Stimulated activated CD4-positive, alpha-beta T cell treated with anti-CD3 and anti-CD28 coated beads, Interleukin-1b, Interleukin-23, amount 100 ng/mL, for 4 hours (primary cell): ENCODE results near the gene DNAH7.

ENCODE experiments used
- DNase-seq, 2 donors: peaks; one replicate each; pipeline ENCODE4 v3.0.0-alpha.2; 2020; ENCODE audit warnings: low read depth in 2 of 2

Gene DNAH7

GRCh38 chr2:195810340-195811098 lies 258.1 kb downstream of the DNAH7 start:
- no peak for DNase-seq

- no peak for DNase-seq
These were observed 260.4 kb downstream of the DNAH7 start for GRCh38 chr2:195808189-195808588.

- no peak for DNase-seq
These were observed 263.2 kb downstream of the DNAH7 start for GRCh38 chr2:195805283-195805976.

GRCh38 chr2:195795879-195796278 lies 272.8 kb downstream of the DNAH7 start:
- no peak for DNase-seq

- DNase-seq = no peak
These were observed 274.8 kb downstream of the DNAH7 start for GRCh38 chr2:195793881-195794280.

- DNase-seq = no peak
These were observed 286.5 kb downstream of the DNAH7 start for GRCh38 chr2:195782156-195782555.

- DNase-seq = no peak
These were observed 289.1 kb downstream of the DNAH7 start for GRCh38 chr2:195779491-195779890.

GRCh38 chr2:195769975-195770374 lies 298.7 kb downstream of the DNAH7 start:
- DNase-seq = no peak

GRCh38 chr2:195768431-195768830 lies 300.2 kb downstream of the DNAH7 start:
- DNase-seq = no peak

- DNase-seq = no peak
These were observed 301.9 kb downstream of the DNAH7 start for GRCh38 chr2:195766691-195767090.

GRCh38 chr2:195763866-195764265 lies 304.8 kb downstream of the DNAH7 start:
- DNase-seq = no peak

- DNase-seq = no peak
These were observed 308.8 kb downstream of the DNAH7 start for GRCh38 chr2:195759877-195760276.

- no peak for DNase-seq
These were observed 309.8 kb downstream of the DNAH7 start for GRCh38 chr2:195758846-195759245.

- no peak for DNase-seq
These were observed 312.3 kb downstream of the DNAH7 start for GRCh38 chr2:195756218-195756942.

GRCh38 chr2:195741191-195741590 lies 327.4 kb downstream of the DNAH7 start:
- no peak for DNase-seq

GRCh38 chr2:195737511-195738325 lies 330.9 kb downstream of the DNAH7 start:
- DNase-seq = no peak

- DNase-seq = no peak
These were observed 333.3 kb downstream of the DNAH7 start for GRCh38 chr2:195735347-195735746.

- no peak for DNase-seq
These were observed 333.7 kb downstream of the DNAH7 start for GRCh38 chr2:195734931-195735330.

GRCh38 chr2:195734395-195734794 lies 334.2 kb downstream of the DNAH7 start:
- no peak for DNase-seq

- no peak for DNase-seq
These were observed 334.8 kb downstream of the DNAH7 start for GRCh38 chr2:195733831-195734230.

- DNase-seq = no peak
These were observed 336.1 kb downstream of the DNAH7 start for GRCh38 chr2:195732574-195732973.

GRCh38 chr2:195730912-195731311 lies 337.7 kb downstream of the DNAH7 start:
- DNase-seq = no peak
